Measurements from ENCODE around the gene GUCA1A.

GRCh38 chr6:42194056-42194455 is 20.9 kb downstream of the GUCA1A start:
- TF ChIP-seq CTCF (conservative IDR thresholded peaks at IDR 0.05; ENCODE audit: low read length) (no peak), EZH2phosphoT487 (IDR thresholded peaks at IDR 0.05; ENCODE audit: borderline replicate concordance) (no peak)
